ENCODE results near the gene TFF3.

The TFF3 gene

GRCh38 chr21:42350927-42351426 lies 35.8 kb upstream of the TFF3 start, which contains the start of gene TFF2:
TSS of gene TFF2 (minus strand) at chr21:42350994. CDS start at chr21:42350957, 37 bp downstream.
- H3K27ac Mint-ChIP-seq: peak within 1 kb of the TSS; percentile 50
- no peak within 1 kb of the TSS for H3K4me3 Mint-ChIP-seq
- peaks cover 8% of the 10 kb centered on the region for H3K9me3 Mint-ChIP-seq
- ATAC-seq (no peak), DNase-seq (ENCODE audit: low spot score in 2 of 2) (no peak)
- peaks cover 6% of the 10 kb centered on the region for H3K4me1 Mint-ChIP-seq
- H3K36me3 Mint-ChIP-seq: no peaks in the 10 kb centered on the region

GRCh38 chr21:42350318-42350910 lies 35.2 kb upstream of the TFF3 start:
- Mint-ChIP-seq H3K9me3 (peaks cover 8% of the 10 kb centered on the region), H3K4me3 (no peak overlapping the region), H3K27ac (peak overlapping the region; percentile 50), H3K36me3 (no peaks in the 10 kb centered on the region), H3K4me1 (peaks cover 6% of the 10 kb centered on the region)
- ATAC-seq (no peak), DNase-seq (ENCODE audit: low spot score in 2 of 2) (no peak)

- ATAC-seq: no peak
- Mint-ChIP-seq H3K4me3 (no peak overlapping the region), H3K4me1 (peaks cover 6% of the 10 kb centered on the region), H3K9me3 (peaks cover 3% of the 10 kb centered on the region), H3K36me3 (no peaks in the 10 kb centered on the region), H3K27ac (no peak overlapping the region)
- DNase-seq (ENCODE audit: low spot score in 2 of 2): no peak
Measured at GRCh38 chr21:42349420-42350317, 34.5 kb upstream of the TFF3 start.

GRCh38 chr21:42348762-42349161 lies 33.6 kb upstream of the TFF3 start:
- no peak for ATAC-seq
- H3K4me3 Mint-ChIP-seq: no peak overlapping the region
- H3K9me3 Mint-ChIP-seq: no peaks in the 10 kb centered on the region
- H3K27ac Mint-ChIP-seq: no peak overlapping the region
- peaks cover 6% of the 10 kb centered on the region for H3K4me1 Mint-ChIP-seq
- H3K36me3 Mint-ChIP-seq: no peaks in the 10 kb centered on the region
- no peak for DNase-seq (ENCODE audit: low spot score in 2 of 2)

GRCh38 chr21:42347601-42348327 lies 32.6 kb upstream of the TFF3 start:
- H3K27ac Mint-ChIP-seq: no peak overlapping the region
- H3K4me1 Mint-ChIP-seq: no peaks in the 10 kb centered on the region
- no peaks in the 10 kb centered on the region for H3K9me3 Mint-ChIP-seq
- H3K36me3 Mint-ChIP-seq: no peaks in the 10 kb centered on the region
- no peak overlapping the region for H3K4me3 Mint-ChIP-seq
- no peak for ATAC-seq
- no peak for DNase-seq (ENCODE audit: low spot score in 2 of 2)

- DNase-seq (ENCODE audit: low spot score in 2 of 2): no peak
- no peak overlapping the region for H3K27ac Mint-ChIP-seq
- no peak for ATAC-seq
- no peaks in the 10 kb centered on the region for H3K9me3 Mint-ChIP-seq
- no peak overlapping the region for H3K4me3 Mint-ChIP-seq
- H3K36me3 Mint-ChIP-seq: no peaks in the 10 kb centered on the region
- no peaks in the 10 kb centered on the region for H3K4me1 Mint-ChIP-seq
Measured at GRCh38 chr21:42346866-42347600, 31.8 kb upstream of the TFF3 start.

- Mint-ChIP-seq H3K36me3 (no peaks in the 10 kb centered on the region), H3K4me3 (no peak overlapping the region), H3K9me3 (no peaks in the 10 kb centered on the region), H3K27ac (no peak overlapping the region), H3K4me1 (no peaks in the 10 kb centered on the region)
- no peak for ATAC-seq
- DNase-seq (ENCODE audit: low spot score in 2 of 2): no peak
Measured at GRCh38 chr21:42346441-42346840, 31.2 kb upstream of the TFF3 start.

- no peak for ATAC-seq
- no peak overlapping the region for H3K4me3 Mint-ChIP-seq
Measured at GRCh38 chr21:42344631-42345030, 29.4 kb upstream of the TFF3 start.

GRCh38 chr21:42343963-42344510 lies 28.8 kb upstream of the TFF3 start:
- ATAC-seq: no peak
- H3K4me1 Mint-ChIP-seq: peaks cover 6% of the 10 kb centered on the region

More at GRCh38 chr21:42344631-42345030, 29.4 kb upstream of the TFF3 start:
- H3K36me3 Mint-ChIP-seq: no peaks in the 10 kb centered on the region
- H3K9me3 Mint-ChIP-seq: no peaks in the 10 kb centered on the region
- no peak for DNase-seq (ENCODE audit: low spot score in 2 of 2)
- no peak overlapping the region for H3K27ac Mint-ChIP-seq
- H3K4me1 Mint-ChIP-seq: no peaks in the 10 kb centered on the region

GRCh38 chr21:42343556-42343955 lies 28.3 kb upstream of the TFF3 start:
- ATAC-seq: no peak

More at GRCh38 chr21:42343963-42344510, 28.8 kb upstream of the TFF3 start:
- no peaks in the 10 kb centered on the region for H3K9me3 Mint-ChIP-seq
- H3K36me3 Mint-ChIP-seq: no peaks in the 10 kb centered on the region
- no peak for DNase-seq (ENCODE audit: low spot score in 2 of 2)
- H3K4me3 Mint-ChIP-seq: no peak overlapping the region
- H3K27ac Mint-ChIP-seq: no peak overlapping the region

GRCh38 chr21:42343101-42343500 lies 27.9 kb upstream of the TFF3 start:
- Mint-ChIP-seq H3K36me3 (no peaks in the 10 kb centered on the region), H3K9me3 (no peaks in the 10 kb centered on the region), H3K27ac (no peak overlapping the region), H3K4me3 (no peak overlapping the region), H3K4me1 (peaks cover 15% of the 10 kb centered on the region)
- no peak for ATAC-seq
- no peak for DNase-seq (ENCODE audit: low spot score in 2 of 2)

More at GRCh38 chr21:42343556-42343955, 28.3 kb upstream of the TFF3 start:
- H3K9me3 Mint-ChIP-seq: no peaks in the 10 kb centered on the region
- H3K4me3 Mint-ChIP-seq: no peak overlapping the region
- H3K4me1 Mint-ChIP-seq: peaks cover 11% of the 10 kb centered on the region
- no peaks in the 10 kb centered on the region for H3K36me3 Mint-ChIP-seq
- H3K27ac Mint-ChIP-seq: no peak overlapping the region
- no peak for DNase-seq (ENCODE audit: low spot score in 2 of 2)

- Mint-ChIP-seq H3K36me3 (no peaks in the 10 kb centered on the region), H3K9me3 (no peaks in the 10 kb centered on the region), H3K27ac (no peak overlapping the region), H3K4me3 (no peak overlapping the region), H3K4me1 (peaks cover 24% of the 10 kb centered on the region)
- ATAC-seq (no peak), DNase-seq (ENCODE audit: low spot score in 2 of 2) (no peak)
Measured at GRCh38 chr21:42341776-42342542, 26.8 kb upstream of the TFF3 start.

- H3K27ac Mint-ChIP-seq: no peak overlapping the region
- H3K36me3 Mint-ChIP-seq: no peaks in the 10 kb centered on the region
- no peak overlapping the region for H3K4me3 Mint-ChIP-seq
- peaks cover 24% of the 10 kb centered on the region for H3K4me1 Mint-ChIP-seq
- H3K9me3 Mint-ChIP-seq: no peaks in the 10 kb centered on the region
- ATAC-seq: no peak
- no peak for DNase-seq (ENCODE audit: low spot score in 2 of 2)
Measured at GRCh38 chr21:42340187-42341050, 25.2 kb upstream of the TFF3 start.

Data from stimulated activated effector memory CD8-positive, alpha-beta T cell treated with anti-CD3 and anti-CD28 coated beads, Interleukin-12 subunit alpha, Interleukin-12 subunit beta, amount 100 ng/mL, for 72 hours (primary cell).